Measurements from ENCODE around the gene ARSG.

DNA sequence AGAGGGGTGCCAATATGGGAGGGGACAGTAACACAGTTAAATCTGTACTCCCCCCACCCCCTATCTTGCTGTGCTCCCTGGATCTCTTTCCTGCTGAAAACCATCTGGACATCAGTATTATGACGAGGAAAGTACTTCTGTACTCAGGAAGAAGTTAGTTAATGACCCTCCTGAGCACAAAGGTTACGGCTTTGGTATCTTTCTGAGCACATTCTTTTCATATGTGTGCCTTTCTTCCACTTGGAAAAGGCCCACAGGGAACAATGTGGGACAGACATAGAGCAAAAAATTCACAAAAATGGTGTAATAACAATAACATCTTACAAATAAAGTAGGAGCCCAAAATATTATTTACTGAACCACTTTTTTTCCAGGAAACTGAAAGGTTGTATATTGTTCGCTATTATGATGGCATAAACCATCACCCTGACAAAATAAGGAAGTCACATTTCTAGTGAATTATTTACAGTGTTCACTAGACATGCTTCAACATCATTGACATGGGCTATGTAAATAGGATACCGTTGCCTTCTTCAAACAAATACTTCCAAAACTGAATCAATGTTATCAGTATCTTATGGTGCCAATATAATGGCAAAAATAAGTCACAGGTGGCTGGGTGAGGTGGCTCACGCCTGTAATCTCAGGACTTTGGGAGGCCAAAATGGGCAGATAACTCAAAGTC is 160.5 kb downstream of the ARSG start:
- no peak for TF ChIP-seq GATA3 (IDR thresholded peaks at IDR 0.05; ENCODE audit: low read depth, low read length)
- TF ChIP-seq GATA2 (IDR thresholded peaks at IDR 0.05; ENCODE audit: low read depth, low read length): no peak
